Thyroid gland (tissue), 4 donors: ENCODE results near the gene CA10.

Source experiments
- CTCF ChIP-seq, 6 experiments: fragments of 200-600 bp in 3 of 6; fragments of 450-650 bp in 3 of 6; sonication (generic) in 3 of 6; IDR thresholded peaks; one replicate each; pipeline ENCODE4 v1.5.1; 2016 to 2019; ENCODE audit warnings: antibody characterized with exemption in 6 of 6, mild to moderate bottlenecking in 2 of 6, inconsistent platforms in 1 of 6, moderate library complexity in 1 of 6
- POLR2A ChIP-seq, 2 donors: fragments of 450-650 bp; IDR thresholded peaks; one replicate each; pipeline ENCODE4 v1.6.1; 2017; ENCODE audit warnings: antibody characterized with exemption in 2 of 2, mild to moderate bottlenecking in 2 of 2, moderate library complexity in 1 of 2

- TF ChIP-seq POLR2A (IDR thresholded peaks at IDR 0.05) (no peak), CTCF (IDR thresholded peaks at IDR 0.05) (no peak)
These were observed 435.5 kb downstream of the CA10 start for GRCh38 chr17:51722994-51723393.
